Fibroblast of villous mesenchyme (primary cell): ENCODE data around the gene PLXDC1. TPM values are rescaled to one million over a fixed set of nuclear protein-coding genes. Genes with fewer than 3 reads are reported as not detected.

Source experiments
- DNase-seq: peaks from one replicate; pipeline ENCODE4 v3.0.0-alpha.2; 2010; ENCODE audit warnings: low read depth
- H3K4me3 ChIP-seq: 2 replicates; pipeline ENCODE4 v1.5.1; 2011; ENCODE audit warnings: low read depth, mild to moderate bottlenecking, low read length
- CTCF ChIP-seq: IDR thresholded peaks from 2 replicates; pipeline ENCODE4 v1.5.1; 2012; ENCODE audit warnings: low read depth, mild to moderate bottlenecking, low read length; ENCODE audit not compliant: insufficient read depth
- total RNA-seq: library from RNA; depleted of rRNA; stranded (reverse); fragments of >200 nt; gene quantifications from 2 replicates; pipeline ENCODE4 v1.2.3, GENCODE V29; 2012

The PLXDC1 gene
- total RNA-seq, 1 donor: 0.43 TPM

- no peak overlapping the region for H3K4me3 ChIP-seq
- TF ChIP-seq CTCF: no peak
- no peak for DNase-seq
Observed at GRCh38 chr17:39108461-39109375, 42.7 kb downstream of the PLXDC1 start.

DNA sequence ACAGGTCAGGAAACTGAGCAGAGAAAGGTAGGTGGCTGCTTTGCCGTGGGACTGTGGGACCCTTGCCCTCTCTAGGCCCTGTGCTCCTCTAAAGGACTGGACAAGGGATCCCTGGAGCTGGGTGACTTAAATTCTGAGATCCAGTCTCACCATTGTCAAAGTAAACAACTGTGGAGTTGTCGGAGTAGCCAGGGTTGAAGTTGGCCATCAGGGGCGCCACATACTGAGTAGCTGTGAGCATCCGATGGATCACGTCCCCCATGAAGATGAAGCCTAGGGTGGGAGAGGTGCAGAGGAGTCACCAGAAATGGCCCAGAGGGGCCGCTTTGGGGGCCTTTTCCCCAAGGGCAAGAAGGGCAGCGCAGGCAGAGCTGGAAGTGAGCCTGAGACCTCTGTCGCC, 43.5 kb downstream of the PLXDC1 start:
- no peak for TF ChIP-seq CTCF
- no peak overlapping the region for H3K4me3 ChIP-seq
- DNase-seq: no peak

GRCh38 chr17:39107155-39107554, 44.3 kb downstream of the PLXDC1 start:
- DNase-seq: no peak
- no peak for TF ChIP-seq CTCF
- no peak overlapping the region for H3K4me3 ChIP-seq

DNA sequence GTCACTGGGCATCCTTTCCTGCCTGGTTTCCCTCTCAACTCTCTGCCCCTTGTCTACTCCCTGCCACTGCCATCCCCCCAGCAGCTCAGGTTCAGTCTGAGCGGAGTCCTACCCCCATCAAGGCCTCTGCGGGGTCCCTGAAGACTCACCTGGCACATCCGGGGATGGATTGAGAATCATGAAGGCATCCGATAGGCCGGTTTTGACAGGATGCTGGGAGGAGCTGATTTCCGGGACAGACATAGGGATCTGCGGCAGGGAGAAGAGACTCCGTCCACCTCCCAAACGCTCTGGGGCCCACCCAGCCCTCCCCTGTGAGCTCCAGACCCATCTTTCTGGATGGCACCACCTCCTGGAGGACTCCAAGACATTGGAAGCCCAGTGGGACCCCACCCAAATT, 45.7 kb downstream of the PLXDC1 start:
- DNase-seq: no peak
- H3K4me3 ChIP-seq: no peak overlapping the region
- TF ChIP-seq CTCF: no peak

DNA sequence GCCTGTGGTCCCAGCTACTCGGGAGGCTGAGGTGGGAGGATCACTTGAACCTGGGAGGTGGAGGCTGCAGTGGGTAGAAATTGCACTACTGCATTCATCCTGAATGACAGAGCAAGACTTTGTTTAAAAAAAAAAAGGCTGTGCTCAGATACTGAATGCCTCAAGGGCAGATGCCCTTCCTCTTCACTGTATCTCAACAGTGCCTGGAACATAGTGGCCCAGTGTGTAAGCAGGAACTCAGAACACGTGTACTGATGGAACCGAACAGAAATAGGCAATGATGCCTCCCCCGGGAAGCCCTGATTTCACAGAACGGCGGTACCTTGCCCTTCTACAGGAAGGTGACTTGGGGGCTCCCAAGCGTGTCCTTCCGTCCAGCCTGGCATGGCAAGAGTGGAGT, 46.8 kb downstream of the PLXDC1 start:
- no peak for TF ChIP-seq CTCF

DNA sequence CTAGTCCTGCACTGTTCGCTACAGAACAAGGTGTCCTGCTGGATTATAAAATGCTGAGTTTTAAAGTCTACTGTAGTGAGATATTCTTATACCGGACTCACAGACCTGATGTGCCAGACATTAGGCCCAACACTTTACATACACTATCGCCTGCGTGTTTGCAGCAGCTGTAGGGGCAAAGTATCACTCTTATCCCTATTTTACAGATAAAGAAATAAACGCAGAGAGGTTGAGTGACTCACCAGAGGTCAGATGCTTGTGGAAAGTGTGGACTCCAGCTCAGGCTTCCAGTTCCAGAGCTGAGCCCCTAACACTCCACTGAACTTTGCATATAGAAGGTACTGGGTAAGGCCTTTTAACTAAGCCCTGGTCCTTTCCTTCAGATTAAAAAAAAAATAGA, 47.4 kb downstream of the PLXDC1 start:
- peak; percentile 91 for DNase-seq
- no peak for TF ChIP-seq CTCF
- no peak overlapping the region for H3K4me3 ChIP-seq

More for the DNA sequence above, 46.8 kb downstream of the PLXDC1 start:
- peak; percentile 20 for DNase-seq
- H3K4me3 ChIP-seq: no peak overlapping the region
